Measurements from ENCODE around the gene WASHC1. TPM values are rescaled to one million over a fixed set of nuclear protein-coding genes. Genes with fewer than 3 reads are reported as not detected.
"Not testable (repeated sequence)": the region's sequence is repeated elsewhere in the genome, so short reads cannot be mapped to it uniquely, and the experiment has no call there.

Gene WASHC1
- polyA plus RNA-seq, 3 donors = 0.85 to 24.0 (median 1.4) TPM

DNA sequence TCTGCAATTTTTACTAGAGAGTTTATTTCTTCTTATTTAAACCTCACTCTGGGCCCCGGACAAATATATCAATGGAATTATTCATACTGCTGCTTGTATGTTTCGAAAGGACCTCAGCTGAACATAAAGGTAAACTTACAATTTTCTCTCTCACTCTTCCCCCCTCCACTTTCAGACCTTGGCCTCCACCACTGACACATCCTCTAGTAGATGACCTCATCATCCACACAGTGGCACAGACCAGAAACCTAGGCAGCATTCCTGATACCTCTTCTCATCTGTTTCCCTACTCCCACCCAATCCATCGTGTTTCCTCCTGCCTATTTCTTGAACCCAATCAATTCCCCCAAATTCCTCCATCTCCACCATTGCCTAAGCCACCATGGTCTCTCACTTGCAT lies 15.2 kb upstream of the WASHC1 start:
- H3K4me3 ChIP-seq (replicated peaks in 1 of 3; ENCODE audit: low read depth in 2 of 3, low read length in 3 of 3); H3K27me3 Mint-ChIP-seq (ENCODE audit: low read depth in 3 of 3); H3K36me3 ChIP-seq (replicated peaks in 1 of 2; ENCODE audit: control insufficient read depth in 1 of 2, insufficient read depth in 2 of 2, low read length in 2 of 2); H3K4me3 Mint-ChIP-seq; H3K4me2 ChIP-seq (replicated peaks; ENCODE audit: extremely low read depth, low read length, poor library complexity, severe bottlenecking); H2AFZ ChIP-seq (ENCODE audit: insufficient read depth, low read depth, low read length, poor library complexity, severe bottlenecking); H3K9me3 Mint-ChIP-seq; intact Hi-C loops (cut with micrococcal nuclease); H3K36me3 Mint-ChIP-seq; H3K27ac Mint-ChIP-seq; DNase-seq; H3K9ac ChIP-seq (ENCODE audit: insufficient read depth, low read length, poor library complexity, severe bottlenecking); H3K9me3 ChIP-seq (replicated peaks in 1 of 2; ENCODE audit: control insufficient read depth in 1 of 2, insufficient read depth in 1 of 2, low read length in 2 of 2); H4K20me1 ChIP-seq (ENCODE audit: insufficient read depth, low read length); H3K27me3 ChIP-seq (ENCODE audit: control insufficient read depth in 2 of 2, insufficient read depth in 2 of 2, low read length in 2 of 2); H3K27ac ChIP-seq (ENCODE audit: low read depth in 1 of 2, low read length in 2 of 2); H3K79me2 ChIP-seq (ENCODE audit: insufficient read depth, low read length): not testable (repeated sequence)
- WGBS (ENCODE audit: insufficient coverage) = no CpG with 5 or more reads among the region's 3 CpGs
- H3K4me1 ChIP-seq (ENCODE audit: control insufficient read depth in 1 of 2, insufficient read depth in 2 of 2, low read length in 2 of 2) = peaks cover 10 to 14% of the 10 kb centered on the region in 2 donors
- peaks cover 27% of the 10 kb centered on the region for H3K4me1 Mint-ChIP-seq

DNA sequence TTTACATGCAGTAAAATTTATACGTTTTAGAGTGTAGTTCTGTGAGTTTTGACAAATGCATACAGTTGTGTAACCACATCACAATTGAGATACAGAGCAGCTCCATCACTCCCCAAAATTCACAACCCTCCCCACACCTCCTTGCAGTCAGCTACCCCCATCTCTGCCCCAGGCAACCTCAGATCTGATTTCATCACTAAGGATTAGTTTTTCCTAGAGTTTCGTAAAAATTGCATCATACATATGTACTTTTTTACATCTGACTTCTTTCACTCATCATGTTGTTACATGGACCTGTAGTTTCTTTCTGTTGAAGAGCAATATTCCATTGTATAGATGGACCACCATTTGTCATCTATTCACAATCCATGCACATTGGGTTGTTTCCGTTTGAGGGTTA lies 14.4 kb upstream of the WASHC1 start:
- H3K36me3 ChIP-seq (replicated peaks in 1 of 2; ENCODE audit: control insufficient read depth in 1 of 2, insufficient read depth in 2 of 2, low read length in 2 of 2); H3K27ac ChIP-seq (ENCODE audit: low read depth in 1 of 2, low read length in 2 of 2); H3K9me3 Mint-ChIP-seq; H4K20me1 ChIP-seq (ENCODE audit: insufficient read depth, low read length); DNase-seq; H2AFZ ChIP-seq (ENCODE audit: insufficient read depth, low read depth, low read length, poor library complexity, severe bottlenecking); H3K9me3 ChIP-seq (replicated peaks in 1 of 2; ENCODE audit: control insufficient read depth in 1 of 2, insufficient read depth in 1 of 2, low read length in 2 of 2); H3K9ac ChIP-seq (ENCODE audit: insufficient read depth, low read length, poor library complexity, severe bottlenecking); H3K27me3 Mint-ChIP-seq (ENCODE audit: low read depth in 3 of 3); H3K4me3 Mint-ChIP-seq; H3K4me3 ChIP-seq (replicated peaks in 1 of 3; ENCODE audit: low read depth in 2 of 3, low read length in 3 of 3); H3K36me3 Mint-ChIP-seq; H3K4me2 ChIP-seq (replicated peaks; ENCODE audit: extremely low read depth, low read length, poor library complexity, severe bottlenecking); H3K79me2 ChIP-seq (ENCODE audit: insufficient read depth, low read length); H3K27ac Mint-ChIP-seq; intact Hi-C loops (cut with micrococcal nuclease); H3K27me3 ChIP-seq (ENCODE audit: control insufficient read depth in 2 of 2, insufficient read depth in 2 of 2, low read length in 2 of 2): not testable (repeated sequence)
- peaks cover 26% of the 10 kb centered on the region for H3K4me1 Mint-ChIP-seq
- no CpG with 5 or more reads among the region's 3 CpGs for WGBS (ENCODE audit: insufficient coverage)
- H3K4me1 ChIP-seq (ENCODE audit: control insufficient read depth in 1 of 2, insufficient read depth in 2 of 2, low read length in 2 of 2) = peaks cover 10 to 14% of the 10 kb centered on the region in 2 donors

DNA sequence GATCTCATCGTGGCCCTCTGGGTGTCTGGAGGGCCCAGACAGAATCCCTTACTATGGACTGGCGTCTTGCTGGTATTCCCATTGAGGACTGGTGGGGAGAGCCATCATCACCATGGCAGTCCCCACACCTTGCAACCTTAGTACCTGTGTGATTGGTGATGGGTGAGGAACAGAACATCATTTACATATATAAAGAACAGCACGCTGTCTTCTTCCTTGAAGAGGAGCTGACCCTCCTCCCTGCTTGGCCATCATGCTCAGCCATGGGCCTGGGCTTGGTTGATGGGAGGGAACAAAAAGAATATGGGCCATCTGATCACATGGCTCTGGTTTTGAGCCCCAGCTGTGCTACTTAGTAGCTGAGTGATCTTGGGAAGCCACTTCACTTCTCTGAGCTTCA lies 13.9 kb upstream of the WASHC1 start:
- H4K20me1 ChIP-seq (ENCODE audit: insufficient read depth, low read length); H3K36me3 Mint-ChIP-seq; H3K9ac ChIP-seq (ENCODE audit: insufficient read depth, low read length, poor library complexity, severe bottlenecking); H3K27ac Mint-ChIP-seq; H3K27me3 Mint-ChIP-seq (ENCODE audit: low read depth in 3 of 3); H3K27ac ChIP-seq (ENCODE audit: low read depth in 1 of 2, low read length in 2 of 2); H3K4me2 ChIP-seq (replicated peaks; ENCODE audit: extremely low read depth, low read length, poor library complexity, severe bottlenecking); H2AFZ ChIP-seq (ENCODE audit: insufficient read depth, low read depth, low read length, poor library complexity, severe bottlenecking); DNase-seq; H3K79me2 ChIP-seq (ENCODE audit: insufficient read depth, low read length); H3K9me3 ChIP-seq (replicated peaks in 1 of 2; ENCODE audit: control insufficient read depth in 1 of 2, insufficient read depth in 1 of 2, low read length in 2 of 2); H3K9me3 Mint-ChIP-seq; H3K4me3 ChIP-seq (replicated peaks in 1 of 3; ENCODE audit: low read depth in 2 of 3, low read length in 3 of 3); intact Hi-C loops (cut with micrococcal nuclease); H3K27me3 ChIP-seq (ENCODE audit: control insufficient read depth in 2 of 2, insufficient read depth in 2 of 2, low read length in 2 of 2); H3K4me3 Mint-ChIP-seq; H3K36me3 ChIP-seq (replicated peaks in 1 of 2; ENCODE audit: control insufficient read depth in 1 of 2, insufficient read depth in 2 of 2, low read length in 2 of 2): not testable (repeated sequence)
- WGBS (ENCODE audit: insufficient coverage) = no CpG with 5 or more reads among the region's 3 CpGs
- peaks cover 24% of the 10 kb centered on the region for H3K4me1 Mint-ChIP-seq
- peaks cover 10 to 14% of the 10 kb centered on the region in 2 donors for H3K4me1 ChIP-seq (ENCODE audit: control insufficient read depth in 1 of 2, insufficient read depth in 2 of 2, low read length in 2 of 2)

DNA sequence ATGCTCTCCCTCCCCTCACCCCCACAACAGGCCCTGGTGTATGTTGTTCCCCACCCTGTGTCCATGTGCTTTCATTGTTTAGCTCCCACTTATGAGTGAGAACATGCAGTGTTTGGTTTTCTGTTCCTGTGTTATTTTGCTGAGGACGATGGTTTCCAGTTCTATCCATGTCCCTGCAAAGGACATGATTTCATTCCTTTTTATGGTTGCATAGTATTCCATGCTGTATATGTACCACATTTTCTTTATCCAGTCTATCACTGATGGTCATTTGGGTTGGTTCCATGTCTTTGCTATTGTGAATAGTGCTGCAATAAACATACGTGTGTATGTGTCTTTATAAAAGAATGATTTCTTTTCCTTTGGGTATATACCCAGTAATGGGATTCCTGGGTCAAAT lies 12.6 kb upstream of the WASHC1 start:
- DNase-seq; H3K4me3 Mint-ChIP-seq; H3K4me2 ChIP-seq (replicated peaks; ENCODE audit: extremely low read depth, low read length, poor library complexity, severe bottlenecking); H3K27me3 Mint-ChIP-seq (ENCODE audit: low read depth in 3 of 3); H3K27ac ChIP-seq (ENCODE audit: low read depth in 1 of 2, low read length in 2 of 2); H3K9ac ChIP-seq (ENCODE audit: insufficient read depth, low read length, poor library complexity, severe bottlenecking); intact Hi-C loops (cut with micrococcal nuclease); H3K27me3 ChIP-seq (ENCODE audit: control insufficient read depth in 2 of 2, insufficient read depth in 2 of 2, low read length in 2 of 2); H4K20me1 ChIP-seq (ENCODE audit: insufficient read depth, low read length); H3K9me3 Mint-ChIP-seq; H3K36me3 Mint-ChIP-seq; H2AFZ ChIP-seq (ENCODE audit: insufficient read depth, low read depth, low read length, poor library complexity, severe bottlenecking); H3K79me2 ChIP-seq (ENCODE audit: insufficient read depth, low read length); H3K4me3 ChIP-seq (replicated peaks in 1 of 3; ENCODE audit: low read depth in 2 of 3, low read length in 3 of 3); H3K9me3 ChIP-seq (replicated peaks in 1 of 2; ENCODE audit: control insufficient read depth in 1 of 2, insufficient read depth in 1 of 2, low read length in 2 of 2); H3K36me3 ChIP-seq (replicated peaks in 1 of 2; ENCODE audit: control insufficient read depth in 1 of 2, insufficient read depth in 2 of 2, low read length in 2 of 2): not testable (repeated sequence)
- H3K27ac Mint-ChIP-seq = peak overlapping the region in 2 of 7 donors; percentile 68 to 72
- H3K4me1 ChIP-seq (ENCODE audit: control insufficient read depth in 1 of 2, insufficient read depth in 2 of 2, low read length in 2 of 2) = peaks cover 10 to 14% of the 10 kb centered on the region in 2 donors
- peaks cover 24% of the 10 kb centered on the region for H3K4me1 Mint-ChIP-seq
- WGBS (ENCODE audit: insufficient coverage) = no CpG with 5 or more reads among the region's 2 CpGs

All from CD14-positive monocyte (primary cell).